Smooth muscle cell (in vitro differentiated cells): Measurements from ENCODE around the gene MICAL3. TPM values are rescaled to one million over a fixed set of nuclear protein-coding genes. Genes with fewer than 3 reads are reported as not detected.
A peak's percentile ranks its signal among the peaks of the same experiment; 100 is the strongest.

ENCODE experiments used
- DNase-seq: peaks from one replicate; lab custom pipeline; 2025; ENCODE audit not compliant: unreplicated experiment; lab: John Stamatoyannopoulos, UW
- H2AFZ ChIP-seq: fragments of 200-600 bp; sonication (generic); 2 replicates; pipeline ENCODE4 v1.6.0; 2016; ENCODE audit warnings: antibody characterized with exemption, low read depth, mild to moderate bottlenecking
- H3F3A ChIP-seq: fragments of 200-600 bp; sonication (generic); 2 replicates; pipeline ENCODE4 v1.6.0; 2017; ENCODE audit warnings: antibody characterized with exemption, low read depth
- H3K27ac ChIP-seq: fragments of 200-600 bp; sonication (generic); 2 replicates; pipeline ENCODE4 v1.5.1; 2016; ENCODE audit warnings: low read depth, mild to moderate bottlenecking
- H3K27me3 ChIP-seq: fragments of 200-600 bp; sonication (generic); 2 replicates; pipeline ENCODE4 v1.6.1; 2016; ENCODE audit warnings: low read depth, mild to moderate bottlenecking
- H3K36me3 ChIP-seq: fragments of 200-600 bp; sonication (generic); 2 replicates; pipeline ENCODE4 v1.5.1; 2016; ENCODE audit warnings: low read depth
- H3K4me1 ChIP-seq: fragments of 200-600 bp; sonication (generic); 2 replicates; pipeline ENCODE4 v1.5.1; 2016; ENCODE audit warnings: low read depth
- H3K4me2 ChIP-seq: fragments of 200-600 bp; sonication (generic); 2 replicates; pipeline ENCODE4 v1.6.0; 2016; ENCODE audit warnings: mild to moderate bottlenecking
- H3K4me3 ChIP-seq: fragments of 200-600 bp; sonication (generic); 2 replicates; pipeline ENCODE4 v1.5.1; 2016; ENCODE audit warnings: mild to moderate bottlenecking
- H3K79me2 ChIP-seq: fragments of 200-600 bp; sonication (generic); 2 replicates; pipeline ENCODE4 v1.6.0; 2016; ENCODE audit warnings: low read depth, mild to moderate bottlenecking
- H3K9ac ChIP-seq: fragments of 200-600 bp; sonication (generic); 2 replicates; pipeline ENCODE4 v1.6.0; 2016; ENCODE audit warnings: low read depth
- H3K9me3 ChIP-seq: fragments of 200-600 bp; sonication (generic); replicated peaks from 2 replicates; pipeline ENCODE4 v1.5.1; 2016; ENCODE audit warnings: low read depth
- H4K20me1 ChIP-seq: fragments of 200-600 bp; sonication (generic); 2 replicates; pipeline ENCODE4 v1.6.0; 2016; ENCODE audit warnings: low read depth
- CTCF ChIP-seq: fragments of 200-600 bp; sonication (generic); IDR thresholded peaks from 2 replicates; pipeline ENCODE4 v1.5.1; 2017; ENCODE audit warnings: borderline replicate concordance, mild to moderate bottlenecking, antibody characterized with exemption; ENCODE audit not compliant: insufficient read depth, poor library complexity, severe bottlenecking
- WGBS: methylation state at CpG from one replicate; pipeline ENCODE4 v1.1.7; 2016; ENCODE audit warnings: low lambda C conversion rate; 5-methylcytosine and 5-hydroxymethylcytosine counted together
- polyA plus RNA-seq: library from polyadenylated mRNA; unstranded; fragments of >200 nt; fragmentation: Nextera tagmentation; extraction: Ambion mirVana; gene quantifications from 2 replicates; pipeline ENCODE4 v1.2.1, GENCODE V29; 2016
- total RNA-seq: library from RNA; depleted of rRNA; stranded (reverse); fragments of >200 nt; gene quantifications from 2 replicates; pipeline ENCODE4 v1.2.3, GENCODE V29; 2014

Gene MICAL3
- total and polyA plus RNA-seq, 2 experiments from 2014 or later = 3.1 to 28.6 TPM

- Histone ChIP-seq H3K27ac (peak overlapping the region; percentile 85), H2AFZ (no peak overlapping the region), H3K36me3 (no peaks in the 10 kb centered on the region), H3K27me3 (no peaks in the 10 kb centered on the region), H3K9ac (peak overlapping the region; percentile 70), H3F3A (no peaks in the 10 kb centered on the region), H3K79me2 (no peaks in the 10 kb centered on the region), H3K4me1 (peaks cover 6% of the 10 kb centered on the region), H3K9me3 (no peaks in the 10 kb centered on the region), H4K20me1 (no peaks in the 10 kb centered on the region), H3K4me3 (no peak overlapping the region), H3K4me2 (peak overlapping the region; percentile 49)
- peak; percentile 50 for DNase-seq
- 55% methylated on average over 12 of the region's 12 CpGs for WGBS
- no peak for TF ChIP-seq CTCF
Observed at GRCh38 chr22:17781319-17782031, 242.9 kb downstream of the MICAL3 start.

GRCh38 chr22:17780741-17781318, 243.5 kb downstream of the MICAL3 start:
- Histone ChIP-seq H3K27me3 (no peaks in the 10 kb centered on the region), H3K9me3 (no peaks in the 10 kb centered on the region), H3K9ac (peak overlapping the region; percentile 70), H3K4me3 (no peak overlapping the region), H3K4me1 (peaks cover 6% of the 10 kb centered on the region), H3K79me2 (no peaks in the 10 kb centered on the region), H3K4me2 (no peak overlapping the region), H2AFZ (no peak overlapping the region), H3K27ac (peak overlapping the region; percentile 85), H3K36me3 (no peaks in the 10 kb centered on the region), H3F3A (no peaks in the 10 kb centered on the region), H4K20me1 (no peaks in the 10 kb centered on the region)
- no peak for TF ChIP-seq CTCF
- WGBS = 89% methylated on average over 8 of the region's 10 CpGs
- DNase-seq = no peak

- H3K79me2 ChIP-seq = no peaks in the 10 kb centered on the region
- no peak overlapping the region for H3K4me3 ChIP-seq
- H2AFZ ChIP-seq = no peak overlapping the region
- no peak for DNase-seq
- WGBS = 90% methylated on average over 17 of the region's 19 CpGs
- no peak for TF ChIP-seq CTCF
- no peaks in the 10 kb centered on the region for H3F3A ChIP-seq
- H3K36me3 ChIP-seq = no peaks in the 10 kb centered on the region
- no peak overlapping the region for H3K4me2 ChIP-seq
- H3K4me1 ChIP-seq = peaks cover 6% of the 10 kb centered on the region
- H3K27me3 ChIP-seq = no peaks in the 10 kb centered on the region
- H3K9me3 ChIP-seq = no peaks in the 10 kb centered on the region
- no peak overlapping the region for H3K27ac ChIP-seq
- H3K9ac ChIP-seq = no peak overlapping the region
- H4K20me1 ChIP-seq = no peaks in the 10 kb centered on the region
Observed at GRCh38 chr22:17780116-17780740, 244.1 kb downstream of the MICAL3 start.
